Calu3 (cell line): ENCODE data around the gene NXPH2. TPM values are rescaled to one million over a fixed set of nuclear protein-coding genes. Genes with fewer than 3 reads are reported as not detected.
"Not testable (repeated sequence)": the region's sequence is repeated elsewhere in the genome, so short reads cannot be mapped to it uniquely, and the experiment has no call there.

ENCODE experiments used
- BruUV-seq: library from RNA; stranded (reverse); fragments of 400-500 nt; replicated peaks from 2 replicates; lab custom pipeline; 2021; lab: Mats Ljungman, UMichigan
- CTCF ChIA-PET: fragments of 300-600 bp; sonication (Branson Sonifier 250); formaldehyde crosslinking; loops from one replicate; lab custom pipeline; 2022; ENCODE audit warnings: antibody characterized with exemption; lab: Charles Lee
- DNase-seq: peaks from one replicate; pipeline ENCODE4 v3.0.0; 2022
- H3K27ac Mint-ChIP-seq: one replicate; pipeline ENCODE4 v1.8.0; 2022; ENCODE audit warnings: mixed read lengths; ENCODE audit not compliant: unreplicated experiment
- H3K27me3 Mint-ChIP-seq: one replicate; pipeline ENCODE4 v1.8.0; 2022; ENCODE audit warnings: mixed read lengths; ENCODE audit not compliant: unreplicated experiment
- H3K36me3 Mint-ChIP-seq: one replicate; pipeline ENCODE4 v1.8.0; 2022; ENCODE audit warnings: mild to moderate bottlenecking, moderate library complexity, mixed read lengths; ENCODE audit not compliant: insufficient read depth, unreplicated experiment
- H3K4me1 Mint-ChIP-seq: one replicate; pipeline ENCODE4 v1.8.0; 2022; ENCODE audit warnings: mild to moderate bottlenecking, low read depth, mixed read lengths; ENCODE audit not compliant: unreplicated experiment
- H3K4me3 Mint-ChIP-seq: one replicate; pipeline ENCODE4 v1.8.0; 2022; ENCODE audit warnings: mild to moderate bottlenecking, low read depth, moderate library complexity, mixed read lengths; ENCODE audit not compliant: unreplicated experiment
- H3K9me3 Mint-ChIP-seq: one replicate; pipeline ENCODE4 v1.8.0; 2022; ENCODE audit warnings: low read depth, mixed read lengths; ENCODE audit not compliant: unreplicated experiment
- intact Hi-C: fragments of 100-400 bp; cut with micrococcal nuclease; formaldehyde crosslinking; loops from one replicate; pipeline ENCODE4 v1.10.0; 2022; ENCODE audit not compliant: unreplicated experiment
- total RNA-seq: library from RNA; stranded (reverse); gene quantifications from 2 replicates; pipeline ENCODE4 v1.2.3, GENCODE V29; 2022
- TF ChIP-seq, protein P1 (sequence below): fragments of 200-600 bp; IDR thresholded peaks from one replicate; pipeline ENCODE4 v1.8.0; 2022; ENCODE audit warnings: antibody characterized with exemption; ENCODE audit not compliant: unreplicated experiment

NXPH2 gene
- total RNA-seq, 1 experiment from 2014 or later, result 3.1 TPM

DNA sequence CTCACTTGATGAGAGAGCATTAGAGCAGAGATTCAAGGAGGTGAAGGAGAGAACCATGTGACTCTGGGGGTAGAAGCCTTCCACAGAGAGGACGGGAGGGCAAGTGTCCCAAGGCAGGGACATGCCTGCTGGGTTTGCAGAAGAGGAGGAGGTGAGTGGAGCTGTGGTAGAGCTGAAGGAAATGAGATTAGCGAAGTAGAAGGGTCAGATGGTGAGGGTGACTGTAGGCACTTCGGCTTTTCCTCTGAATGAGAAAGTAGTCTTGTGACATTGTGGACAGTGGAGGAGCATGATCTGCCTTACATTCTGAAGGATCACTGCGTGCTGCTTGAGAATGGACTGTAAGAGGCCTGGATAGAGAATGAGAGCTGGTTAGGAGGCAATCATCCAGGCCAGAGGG, 126.0 kb downstream of the NXPH2 start:
- Mint-ChIP-seq H3K36me3 (peaks cover 13% of the 10 kb centered on the region), H3K4me3 (no peak overlapping the region), H3K4me1 (peaks cover 23% of the 10 kb centered on the region), H3K27me3 (no peaks in the 10 kb centered on the region), H3K27ac (no peak overlapping the region), H3K9me3 (peaks cover 2% of the 10 kb centered on the region)
- TF ChIP-seq, protein P1, sequence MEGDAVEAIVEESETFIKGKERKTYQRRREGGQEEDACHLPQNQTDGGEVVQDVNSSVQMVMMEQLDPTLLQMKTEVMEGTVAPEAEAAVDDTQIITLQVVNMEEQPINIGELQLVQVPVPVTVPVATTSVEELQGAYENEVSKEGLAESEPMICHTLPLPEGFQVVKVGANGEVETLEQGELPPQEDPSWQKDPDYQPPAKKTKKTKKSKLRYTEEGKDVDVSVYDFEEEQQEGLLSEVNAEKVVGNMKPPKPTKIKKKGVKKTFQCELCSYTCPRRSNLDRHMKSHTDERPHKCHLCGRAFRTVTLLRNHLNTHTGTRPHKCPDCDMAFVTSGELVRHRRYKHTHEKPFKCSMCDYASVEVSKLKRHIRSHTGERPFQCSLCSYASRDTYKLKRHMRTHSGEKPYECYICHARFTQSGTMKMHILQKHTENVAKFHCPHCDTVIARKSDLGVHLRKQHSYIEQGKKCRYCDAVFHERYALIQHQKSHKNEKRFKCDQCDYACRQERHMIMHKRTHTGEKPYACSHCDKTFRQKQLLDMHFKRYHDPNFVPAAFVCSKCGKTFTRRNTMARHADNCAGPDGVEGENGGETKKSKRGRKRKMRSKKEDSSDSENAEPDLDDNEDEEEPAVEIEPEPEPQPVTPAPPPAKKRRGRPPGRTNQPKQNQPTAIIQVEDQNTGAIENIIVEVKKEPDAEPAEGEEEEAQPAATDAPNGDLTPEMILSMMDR, result no peak
- no TSS peak for BruUV-seq
- CTCF ChIA-PET, result no interaction called here
- no peak for DNase-seq
- intact Hi-C loops, result no loop called here

DNA sequence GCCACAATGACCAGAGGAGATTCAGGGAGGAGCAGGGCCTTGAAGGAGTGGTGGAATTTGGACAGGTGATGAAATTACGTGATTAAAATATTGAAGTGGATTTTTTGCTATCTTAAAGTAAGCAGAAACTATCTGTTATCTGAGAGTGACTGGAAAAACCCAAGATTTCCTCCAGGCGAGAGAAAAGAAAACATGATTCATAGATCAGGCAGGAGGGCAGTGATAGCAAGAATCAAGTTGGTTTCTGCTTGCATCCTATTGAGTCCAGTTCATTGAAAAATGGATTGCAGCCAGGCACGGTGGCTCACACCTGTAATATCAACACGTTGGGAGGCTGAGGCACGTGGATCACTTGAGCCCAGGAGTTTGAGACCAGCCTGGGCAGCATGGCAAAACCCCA, 127.8 kb downstream of the NXPH2 start:
- CTCF ChIA-PET, result no interaction called here
- peak overlapping the region; percentile 60 for H3K27ac Mint-ChIP-seq

DNA sequence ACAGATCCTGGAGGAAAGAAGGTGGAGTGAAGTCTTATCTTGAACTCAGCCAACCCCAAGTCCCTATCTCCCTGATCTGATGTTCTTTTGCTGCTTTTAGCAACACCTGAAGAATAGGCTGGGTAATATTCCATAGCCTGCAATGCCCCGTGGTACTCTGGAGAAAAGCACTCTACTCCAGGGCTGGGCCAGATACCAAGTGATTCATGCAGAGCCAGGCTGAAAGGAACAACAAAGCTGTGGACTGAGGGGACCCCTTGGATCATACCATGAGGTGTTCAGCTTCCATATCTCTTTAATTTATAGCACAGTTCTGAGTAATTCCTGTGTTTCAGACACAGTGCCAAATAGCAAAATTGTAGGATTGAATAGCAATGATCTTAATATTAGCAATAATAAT, 130.6 kb downstream of the NXPH2 start:
- TF ChIP-seq, protein P1, result no peak
- Mint-ChIP-seq H3K4me1 (peaks cover 35% of the 10 kb centered on the region), H3K36me3 (peaks cover 13% of the 10 kb centered on the region), H3K27me3 (no peaks in the 10 kb centered on the region), H3K9me3 (peaks cover 2% of the 10 kb centered on the region), H3K4me3 (no peak overlapping the region), H3K27ac (no peak overlapping the region)
- no TSS peak for BruUV-seq
- CTCF ChIA-PET, result interaction anchor here (0.5 kb wide), 1 partner anchor 738 kb away, joined by 4 read pairs; no protein-coding TSS in a partner anchor
- intact Hi-C loops, result no loop called here
- DNase-seq, result no peak

More for the DNA sequence above, 127.8 kb downstream of the NXPH2 start:
- BruUV-seq, result no TSS peak
- H3K9me3 Mint-ChIP-seq, result peaks cover 2% of the 10 kb centered on the region
- no peaks in the 10 kb centered on the region for H3K27me3 Mint-ChIP-seq
- H3K36me3 Mint-ChIP-seq, result peaks cover 13% of the 10 kb centered on the region
- peaks cover 35% of the 10 kb centered on the region for H3K4me1 Mint-ChIP-seq
- peak; percentile 28 for DNase-seq
- H3K4me3 Mint-ChIP-seq, result no peak overlapping the region
- intact Hi-C loops, result no loop called here
- TF ChIP-seq, protein P1, result no peak

DNA sequence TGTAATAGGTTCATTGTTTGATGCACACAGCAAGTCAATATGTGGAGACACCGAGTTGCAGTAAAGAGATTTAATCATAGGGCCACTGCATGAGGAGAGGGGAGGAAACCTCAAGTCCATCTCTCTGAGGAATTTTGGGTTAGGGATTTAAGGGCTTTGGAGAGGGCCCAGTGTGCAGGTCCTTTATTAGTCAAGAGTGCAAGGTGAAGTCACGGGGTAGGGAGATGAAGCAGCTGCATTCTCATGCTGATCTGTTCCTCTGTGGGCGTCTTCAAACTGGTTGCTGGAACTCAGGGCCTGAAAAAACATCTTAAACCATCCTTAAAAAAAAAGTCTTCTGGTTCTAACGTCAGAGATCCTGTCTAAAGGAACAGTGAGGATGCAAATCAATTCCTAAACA, 131.6 kb downstream of the NXPH2 start:
- BruUV-seq, result no TSS peak
- intact Hi-C loops, result no loop called here
- no peaks in the 10 kb centered on the region for H3K9me3 Mint-ChIP-seq
- no peaks in the 10 kb centered on the region for H3K27me3 Mint-ChIP-seq
- DNase-seq, result no peak
- no peak overlapping the region for H3K4me3 Mint-ChIP-seq
- CTCF ChIA-PET, result no interaction called here
- H3K36me3 Mint-ChIP-seq, result peaks cover 13% of the 10 kb centered on the region
- TF ChIP-seq, protein P1, result no peak
- H3K27ac Mint-ChIP-seq, result peak overlapping the region; percentile 21
- H3K4me1 Mint-ChIP-seq, result peaks cover 27% of the 10 kb centered on the region

DNA sequence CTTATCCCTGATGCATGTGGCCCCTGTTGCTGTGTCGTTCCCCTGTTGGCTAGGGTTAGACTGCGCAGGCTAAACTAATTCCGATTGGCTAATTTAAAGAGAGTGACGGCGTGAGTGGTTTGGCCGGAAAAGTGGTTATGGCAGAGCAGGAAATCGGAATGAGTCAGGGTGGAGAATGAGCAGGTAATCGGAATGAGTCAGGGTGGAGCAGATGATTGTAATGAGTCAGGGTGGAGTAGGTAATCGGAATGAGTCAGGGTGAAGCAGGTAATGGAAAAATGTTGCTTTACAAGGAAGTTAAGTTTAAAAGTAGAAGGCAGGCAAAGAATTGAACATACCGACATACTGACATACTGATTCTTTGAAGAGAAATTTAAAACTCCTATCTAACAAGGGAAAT, 135.4 kb downstream of the NXPH2 start:
- peak; percentile 41 for DNase-seq
- H3K27ac Mint-ChIP-seq, CTCF ChIA-PET, H3K4me3 Mint-ChIP-seq, H3K27me3 Mint-ChIP-seq, BruUV-seq, H3K9me3 Mint-ChIP-seq, H3K36me3 Mint-ChIP-seq, intact Hi-C loops: not testable (repeated sequence)
- H3K4me1 Mint-ChIP-seq, result peaks cover 12% of the 10 kb centered on the region
